SK-MEL-5 (cell line): ENCODE results near the gene TTC28. TPM values are rescaled to one million over a fixed set of nuclear protein-coding genes. Genes with fewer than 3 reads are reported as not detected.

ENCODE experiments used
- DNase-seq: peaks from one replicate; pipeline ENCODE4 v3.0.0-alpha.2; 2016; ENCODE audit warnings: low read depth, low spot score
- in situ Hi-C: cut with HindIII; loops from 2 replicates; pipeline ENCODE4 v1.10.0; 2016; ENCODE audit warnings: low sequenced_read_pairs, high pct_unique_total_duplicates, low pct_unique_long_range_greater_than_20kb
- total RNA-seq: library from RNA; depleted of rRNA; stranded (reverse); fragments of >200 nt; shearing (Covaris generic); gene quantifications from 2 replicates; pipeline ENCODE4 v1.2.3, GENCODE V29; 2014

Gene TTC28
- total RNA-seq, 1 experiment from 2014 or later = 5.8 TPM

DNA sequence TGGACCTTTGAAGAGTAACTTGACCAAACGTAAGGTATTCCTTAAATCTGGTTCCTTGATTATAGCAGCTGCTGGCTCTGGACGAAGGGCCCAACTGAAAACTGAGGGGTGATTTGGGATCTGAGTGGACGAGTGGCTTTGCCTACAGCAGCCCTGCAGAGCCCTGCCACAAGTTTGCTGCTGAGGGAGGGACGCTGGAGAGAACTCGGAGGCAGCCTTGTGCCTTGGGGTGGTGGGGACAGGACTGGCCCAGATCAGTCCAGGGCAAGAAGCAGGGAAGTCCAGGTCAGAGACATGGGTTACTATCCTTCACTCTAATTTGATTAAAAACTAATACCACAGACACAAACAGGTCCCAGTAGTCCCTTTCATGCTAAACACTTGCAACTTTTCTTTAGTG is 671.0 kb downstream of the TTC28 start:
- DNase-seq = no peak
- in situ Hi-C loops = no loop called here

DNA sequence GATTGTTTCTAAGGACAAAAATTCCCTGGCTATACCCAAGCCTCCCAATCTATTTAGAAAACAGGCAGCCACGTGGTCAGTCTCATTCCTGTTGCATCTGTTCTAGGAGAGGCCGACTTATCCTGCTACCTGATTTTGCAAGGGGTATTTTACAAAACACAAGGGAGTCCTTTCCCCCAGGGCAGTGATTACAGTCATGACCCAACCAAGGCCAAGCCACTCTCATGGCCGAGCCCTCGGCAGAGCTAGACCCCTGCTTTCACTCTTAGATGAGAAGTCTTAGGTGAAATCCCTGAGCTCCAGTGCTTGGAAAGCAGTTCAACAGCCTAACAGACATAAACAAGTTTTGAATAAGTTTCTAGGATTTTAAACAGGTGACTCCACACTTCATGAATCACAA is 671.6 kb downstream of the TTC28 start:
- in situ Hi-C loops = no loop called here

DNA sequence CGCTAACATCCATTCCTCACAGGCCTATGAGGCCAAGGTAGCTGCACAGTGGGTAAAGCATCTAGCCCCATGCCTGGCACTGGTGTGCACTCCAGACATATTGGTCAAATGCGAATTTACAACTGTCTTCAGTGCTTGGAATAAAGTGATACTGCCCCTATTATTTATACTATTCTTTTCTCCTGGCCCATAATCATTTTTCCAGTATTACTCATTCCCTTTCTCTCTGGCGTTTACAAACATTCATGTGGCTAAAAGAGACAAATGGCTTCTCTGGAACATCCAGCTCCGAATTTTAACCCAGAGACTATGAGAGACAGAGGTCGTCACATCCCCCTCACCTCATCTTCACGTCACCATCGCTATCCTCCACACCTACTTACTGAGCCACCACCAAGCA is 673.4 kb downstream of the TTC28 start:
- no peak for DNase-seq
- in situ Hi-C loops = no loop called here

More for the DNA sequence above, 671.6 kb downstream of the TTC28 start:
- no peak for DNase-seq

DNA sequence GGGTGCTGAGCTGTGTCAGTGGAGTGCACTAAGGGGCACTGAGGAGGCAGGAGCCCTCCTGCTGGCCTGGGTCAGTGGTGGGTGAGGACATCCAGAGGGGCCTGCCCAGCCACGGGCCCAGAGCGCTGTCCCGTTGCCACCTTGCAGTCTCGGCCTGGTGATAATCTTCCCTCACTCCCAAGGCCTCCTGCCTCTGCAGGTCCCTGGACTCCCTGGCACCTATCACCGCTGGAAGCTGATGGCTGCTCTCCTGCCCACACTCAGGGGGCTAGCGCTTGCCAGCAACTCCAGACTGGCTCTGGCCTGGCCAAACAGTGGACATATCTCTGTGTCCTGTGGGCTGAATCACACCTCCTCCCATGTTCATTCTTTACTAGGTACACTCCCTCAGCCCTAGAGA is 674.1 kb downstream of the TTC28 start:
- DNase-seq = no peak
- in situ Hi-C loops = no loop called here

DNA sequence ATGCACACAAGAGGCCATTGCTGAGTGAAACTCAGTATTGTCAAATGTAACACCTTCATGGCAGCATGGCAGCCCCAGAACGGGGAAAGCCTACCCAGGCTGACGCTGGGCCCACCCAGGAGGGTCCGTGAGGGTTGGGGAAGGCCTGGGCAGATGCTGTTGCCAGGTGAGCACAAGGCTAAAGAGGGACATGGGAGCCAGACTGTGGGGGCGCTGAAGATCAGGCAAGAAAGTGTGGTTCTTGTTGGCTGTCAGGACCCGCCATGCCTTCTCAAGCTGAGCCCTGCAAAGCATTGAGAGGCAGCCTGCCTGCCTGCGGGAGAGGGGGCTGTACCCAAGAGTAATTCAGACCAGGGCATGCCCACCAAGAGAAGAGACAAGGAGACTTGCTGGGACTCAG is 675.6 kb downstream of the TTC28 start:
- in situ Hi-C loops = no loop called here
- DNase-seq = no peak

DNA sequence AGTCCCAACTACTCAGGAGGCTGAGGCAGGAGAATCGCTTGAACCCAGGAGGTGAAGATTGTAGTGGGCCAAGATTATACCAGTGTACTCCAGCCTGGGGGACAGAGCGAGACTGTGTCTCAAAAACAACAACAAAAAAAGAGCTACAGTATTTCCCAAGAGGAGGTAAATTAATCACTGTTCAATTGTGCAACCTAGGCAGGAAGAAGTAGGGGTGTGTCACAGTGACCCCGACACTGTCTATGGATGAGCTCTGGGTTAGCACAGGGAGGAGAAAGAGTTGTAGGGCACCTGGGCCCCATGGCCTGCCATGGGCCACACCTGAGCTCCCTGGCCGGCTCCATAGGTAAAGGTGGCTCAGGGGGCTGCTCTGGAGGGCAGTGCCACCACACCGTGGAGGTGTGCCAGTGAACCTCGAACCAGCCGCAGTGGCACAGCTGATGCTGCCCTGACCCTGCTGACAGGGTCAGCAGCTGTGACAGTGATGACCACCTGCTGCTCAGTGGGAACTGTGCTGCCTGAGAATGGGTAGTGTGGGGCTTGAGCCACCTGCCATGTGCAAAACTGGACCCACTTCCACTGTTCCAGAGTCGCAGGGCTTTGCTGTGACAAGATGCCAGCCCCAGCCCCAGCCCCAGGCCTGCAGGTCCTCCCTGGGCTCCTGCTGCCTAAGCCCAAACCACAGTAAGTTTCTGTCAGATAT is 676.6 kb downstream of the TTC28 start:
- DNase-seq = no peak
- in situ Hi-C loops = no loop called here

DNA sequence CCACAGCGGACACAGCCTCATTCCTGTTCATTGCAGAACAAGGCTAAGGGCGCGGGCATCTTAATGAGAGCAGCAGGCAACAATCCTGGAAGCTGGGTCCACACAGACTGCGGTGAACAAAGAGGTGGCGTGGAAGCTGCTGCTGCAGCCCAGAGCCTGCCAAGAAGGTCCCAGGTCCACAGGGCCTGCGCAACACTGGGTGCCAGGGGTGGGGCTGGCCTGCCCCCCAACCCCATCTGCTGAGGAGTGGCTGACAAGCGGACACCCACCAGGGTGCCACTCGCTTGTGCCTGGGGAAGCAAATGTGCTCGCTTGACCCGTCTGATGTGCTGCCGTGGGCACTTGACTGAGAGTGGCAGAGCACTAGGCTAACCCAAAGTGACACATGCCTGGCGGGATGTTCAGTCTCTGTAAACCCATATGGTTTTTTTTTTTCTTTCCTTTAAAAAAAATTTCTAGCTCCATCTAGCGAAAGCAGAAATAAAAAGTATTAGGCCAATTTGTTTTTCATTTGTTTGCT is 677.4 kb downstream of the TTC28 start:
- no peak for DNase-seq

DNA sequence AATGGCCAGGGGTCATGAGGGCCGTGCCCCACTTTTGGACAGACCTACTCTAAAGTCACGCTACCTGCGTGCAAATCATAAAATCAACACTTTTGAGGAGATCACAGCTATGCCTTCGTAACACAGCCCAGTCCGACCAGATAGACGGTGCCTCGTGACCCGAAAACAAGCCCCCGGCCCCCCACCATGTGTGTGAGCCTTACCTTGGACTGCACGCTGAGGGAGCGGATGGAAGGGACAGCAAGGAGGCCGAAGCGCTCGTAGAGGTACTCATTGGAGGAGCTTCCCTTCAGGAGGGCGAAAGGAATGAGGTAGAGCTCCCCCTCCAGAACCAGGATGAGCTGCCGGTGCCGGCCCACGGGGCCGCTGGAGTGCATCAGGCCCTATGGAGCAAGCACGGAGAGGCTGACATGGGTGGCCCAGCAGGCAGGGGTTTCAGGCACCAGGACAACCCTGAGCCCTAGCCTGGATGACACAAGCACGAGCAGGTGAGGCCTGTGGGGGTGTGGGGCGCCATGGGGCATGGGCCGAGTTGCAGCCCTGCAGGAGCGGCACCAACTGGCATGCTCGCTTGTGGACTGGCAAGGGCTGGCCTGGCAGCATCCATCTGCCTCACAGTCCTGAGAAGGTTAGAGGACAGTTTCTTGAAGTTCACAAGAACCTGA is 678.3 kb downstream of the TTC28 start:
- in situ Hi-C loops = no loop called here
- no peak for DNase-seq

More for the DNA sequence above, 677.4 kb downstream of the TTC28 start:
- in situ Hi-C loops = no loop called here

DNA sequence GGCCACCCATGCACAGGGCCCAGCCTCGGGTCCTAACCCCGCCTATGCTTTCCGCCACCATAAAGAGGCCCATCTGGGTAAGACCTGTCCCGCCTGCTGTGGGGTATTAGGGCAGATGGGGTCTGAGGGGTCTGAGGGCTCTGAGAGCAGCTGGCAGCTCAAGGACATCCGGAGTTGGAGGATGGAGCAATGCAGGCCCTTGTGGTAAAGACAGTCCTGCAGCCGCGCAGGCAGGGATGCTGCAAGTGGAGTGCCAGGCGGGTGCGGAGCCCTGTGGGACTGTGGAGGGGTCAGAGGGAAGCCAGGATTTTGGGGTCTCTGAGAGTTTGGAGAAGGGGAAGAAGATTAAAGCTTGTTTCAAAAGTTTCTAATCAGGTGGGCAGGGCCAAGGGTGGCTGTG is 679.3 kb downstream of the TTC28 start:
- no peak for DNase-seq
- in situ Hi-C loops = no loop called here

DNA sequence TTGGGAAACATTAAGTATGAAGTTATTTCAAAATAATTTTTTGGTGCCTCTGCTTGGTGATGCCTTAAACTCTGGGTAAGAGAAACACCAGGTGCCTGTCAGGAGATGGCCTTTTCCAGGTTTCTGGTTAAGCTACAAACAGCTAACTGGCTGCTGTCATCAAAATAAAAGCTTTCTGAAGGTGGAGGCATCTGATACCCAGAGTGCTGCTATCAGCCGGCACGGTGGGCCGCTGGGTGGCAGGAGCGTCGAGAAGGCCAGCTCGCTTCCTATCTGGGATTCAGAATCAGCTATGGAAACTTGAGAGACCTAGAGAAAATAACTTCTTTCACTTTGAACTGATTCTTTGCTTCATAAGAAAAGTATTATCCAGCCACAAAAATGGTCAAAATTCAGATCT is 679.8 kb downstream of the TTC28 start:
- DNase-seq = no peak
- in situ Hi-C loops = no loop called here

DNA sequence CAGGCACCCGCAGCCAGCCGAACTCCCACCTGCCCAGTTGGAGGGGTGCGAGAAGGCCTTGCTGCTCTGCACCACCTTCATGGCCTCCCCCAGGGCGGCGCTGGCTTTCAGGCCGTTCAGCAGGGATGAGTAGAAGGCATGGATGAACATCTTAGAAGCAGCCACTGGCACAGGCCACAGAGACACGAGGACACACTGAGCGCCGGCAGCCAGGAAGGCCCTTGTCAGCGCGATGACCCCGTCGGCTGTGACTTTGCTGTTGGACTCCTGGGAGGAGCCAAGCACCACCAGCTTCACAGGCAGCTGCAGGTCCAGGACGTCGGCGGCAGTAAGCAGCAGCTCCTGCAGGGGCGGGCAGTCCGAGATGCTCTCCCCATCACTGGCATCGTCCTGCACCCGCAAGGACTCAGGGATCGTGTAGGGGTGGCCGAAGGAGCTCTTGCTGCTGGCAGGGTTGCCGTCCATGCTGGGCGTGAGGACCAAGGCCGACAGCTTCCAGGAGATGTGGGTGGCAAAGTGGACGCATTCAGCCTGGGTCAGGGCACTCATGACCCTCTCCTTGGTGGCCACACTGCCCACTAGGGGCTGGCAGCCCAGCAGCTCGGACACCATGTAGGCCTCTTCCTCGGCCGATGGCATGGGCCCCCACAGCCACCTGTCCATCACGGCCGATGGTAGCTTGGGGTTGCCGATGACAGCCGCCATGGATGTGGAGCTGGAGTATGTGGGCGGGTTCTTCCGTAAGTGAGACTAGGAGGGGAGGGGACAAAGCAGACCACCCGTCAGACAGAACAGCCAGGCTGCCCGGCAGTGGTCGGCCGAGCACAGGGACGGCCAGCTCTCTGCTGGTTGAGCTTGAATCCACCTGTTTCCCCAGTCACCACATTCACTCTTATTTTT is 680.9 kb downstream of the TTC28 start:
- no peak for DNase-seq
- in situ Hi-C loops = no loop called here

DNA sequence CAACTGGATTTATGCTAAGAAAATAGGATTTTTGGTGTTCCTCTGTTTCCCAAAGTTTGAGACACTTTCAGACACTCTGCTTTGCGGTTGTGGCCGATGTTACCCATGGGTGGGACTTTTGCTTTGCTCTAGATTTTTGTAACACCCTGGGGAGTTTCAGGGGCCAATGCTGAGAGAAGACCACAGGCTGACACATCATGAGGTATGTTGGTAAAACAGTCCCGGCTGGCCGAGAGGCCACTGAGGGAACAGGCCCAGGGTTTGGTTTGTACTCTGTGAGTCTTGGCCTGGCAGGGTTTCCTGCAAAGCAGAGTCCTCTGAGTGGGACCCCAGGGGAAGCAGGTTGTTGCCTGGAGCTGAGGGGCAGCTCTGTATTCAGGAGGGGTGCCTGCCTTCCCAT is 682.1 kb downstream of the TTC28 start:
- DNase-seq = no peak
- in situ Hi-C loops = no loop called here

DNA sequence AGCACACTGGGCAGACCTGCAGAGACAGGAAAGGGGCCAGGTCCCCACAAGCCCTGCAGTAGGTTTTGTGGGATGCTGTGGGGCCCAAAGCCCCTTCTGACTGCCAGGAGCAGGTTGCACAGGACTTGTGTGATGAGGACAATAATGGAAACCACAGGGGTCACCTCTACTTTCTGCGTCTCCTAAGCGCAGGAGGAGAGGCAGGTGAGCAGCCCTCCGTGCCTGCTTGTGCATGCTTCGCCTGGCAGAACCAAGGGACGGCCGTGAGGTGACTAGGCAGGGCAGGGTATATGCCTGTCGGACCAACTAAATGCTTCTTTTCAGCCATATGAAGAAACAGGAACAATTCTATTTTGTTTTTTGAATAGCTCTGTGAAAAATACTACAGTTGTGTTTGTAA is 682.7 kb downstream of the TTC28 start:
- no peak for DNase-seq
- in situ Hi-C loops = no loop called here

DNA sequence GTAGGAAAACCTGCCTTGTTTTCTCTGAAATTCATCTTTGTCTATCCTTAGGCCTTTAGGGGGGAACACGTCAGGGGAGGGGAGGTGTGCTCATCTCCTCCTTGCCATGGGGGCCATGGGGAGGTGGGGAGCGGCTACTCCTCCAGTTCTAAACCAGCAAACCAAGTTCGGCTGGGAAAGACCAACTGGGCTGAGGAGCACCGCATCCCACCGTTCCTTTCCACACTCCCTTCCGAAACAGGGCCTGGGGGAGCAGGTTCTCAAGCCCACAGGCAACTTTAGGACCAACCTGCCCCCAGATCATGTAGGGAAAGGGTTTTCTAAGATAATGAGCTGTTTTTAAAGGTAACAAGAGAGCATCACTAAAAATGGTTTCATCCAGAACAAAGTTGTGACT is 683.1 kb downstream of the TTC28 start:
- in situ Hi-C loops = no loop called here
- DNase-seq = no peak

DNA sequence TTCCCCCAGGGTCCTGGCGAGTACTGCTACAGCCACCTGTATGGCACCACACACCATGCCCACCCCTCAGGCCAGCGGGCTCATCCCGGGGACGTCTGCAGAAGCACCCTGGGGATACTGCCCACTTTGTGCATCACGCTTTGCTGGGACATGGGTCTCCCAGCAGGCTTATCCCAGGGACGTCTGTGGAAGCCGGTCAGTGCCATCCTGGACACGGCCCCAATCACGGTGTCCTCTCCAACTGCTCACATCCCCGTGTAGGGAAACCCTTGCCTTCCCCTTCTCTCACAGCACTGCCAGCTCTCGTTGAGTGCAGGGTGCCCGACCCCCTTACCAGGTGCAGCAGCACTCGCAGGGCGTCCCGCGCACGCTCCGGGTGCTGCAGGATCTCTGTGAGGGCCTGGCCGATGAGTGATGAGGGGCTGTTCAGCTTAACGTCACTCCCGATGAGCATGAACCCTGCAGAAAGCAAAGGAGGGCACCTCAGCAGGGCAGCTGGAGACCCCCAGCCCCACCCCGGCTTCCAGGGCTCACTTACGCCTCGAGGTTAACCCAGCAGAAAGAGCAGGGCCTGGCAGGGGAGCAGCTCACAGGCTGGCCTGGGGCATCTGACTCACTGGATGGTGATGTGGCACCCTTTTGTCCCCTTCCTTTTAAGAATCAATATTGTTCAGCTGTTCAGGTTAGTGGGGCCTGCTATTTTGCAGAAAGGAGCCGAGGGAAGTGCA is 683.7 kb downstream of the TTC28 start:
- in situ Hi-C loops = no loop called here
- no peak for DNase-seq

DNA sequence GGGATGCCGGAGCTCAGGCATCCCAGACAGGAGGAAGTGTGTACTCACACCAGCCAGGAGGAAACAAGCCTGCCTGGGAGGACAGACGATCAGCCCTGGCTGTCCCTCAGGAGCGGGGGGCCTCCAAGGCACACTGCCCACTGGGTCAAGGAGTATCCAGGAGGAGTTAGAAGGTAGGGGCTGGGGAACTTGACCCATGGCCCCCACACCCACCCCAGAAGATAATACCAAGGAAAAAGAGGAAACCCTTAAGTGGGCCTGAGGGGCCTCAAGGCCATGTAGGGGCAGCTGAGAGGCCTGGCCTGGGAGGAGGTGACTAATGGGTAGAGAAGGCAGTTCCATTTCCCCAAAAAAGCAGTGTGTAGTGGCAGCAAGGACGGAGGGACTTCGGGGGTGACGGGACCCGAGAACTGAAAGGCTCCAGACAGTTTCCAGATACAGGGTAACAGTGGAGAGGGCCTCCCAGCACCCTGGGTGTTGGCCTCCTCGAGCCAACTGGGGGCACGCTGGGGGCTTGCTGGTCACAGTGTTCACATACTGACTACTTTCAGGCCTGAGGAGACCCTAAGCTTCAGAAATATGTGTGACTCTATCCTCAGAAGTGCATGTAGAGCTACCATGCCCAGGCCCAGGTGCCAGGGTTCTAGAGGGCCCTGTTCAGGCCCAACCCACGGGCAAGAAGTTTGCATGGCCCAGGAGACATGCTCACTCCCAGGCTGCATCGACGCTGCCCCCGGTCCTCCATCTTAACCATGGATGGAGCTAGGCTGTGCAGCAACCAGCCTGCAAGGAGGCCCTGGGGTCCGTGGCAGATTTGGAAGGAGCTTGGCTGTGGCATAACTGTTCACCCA is 684.9 kb downstream of the TTC28 start:
- no peak for DNase-seq
- in situ Hi-C loops = no loop called here

DNA sequence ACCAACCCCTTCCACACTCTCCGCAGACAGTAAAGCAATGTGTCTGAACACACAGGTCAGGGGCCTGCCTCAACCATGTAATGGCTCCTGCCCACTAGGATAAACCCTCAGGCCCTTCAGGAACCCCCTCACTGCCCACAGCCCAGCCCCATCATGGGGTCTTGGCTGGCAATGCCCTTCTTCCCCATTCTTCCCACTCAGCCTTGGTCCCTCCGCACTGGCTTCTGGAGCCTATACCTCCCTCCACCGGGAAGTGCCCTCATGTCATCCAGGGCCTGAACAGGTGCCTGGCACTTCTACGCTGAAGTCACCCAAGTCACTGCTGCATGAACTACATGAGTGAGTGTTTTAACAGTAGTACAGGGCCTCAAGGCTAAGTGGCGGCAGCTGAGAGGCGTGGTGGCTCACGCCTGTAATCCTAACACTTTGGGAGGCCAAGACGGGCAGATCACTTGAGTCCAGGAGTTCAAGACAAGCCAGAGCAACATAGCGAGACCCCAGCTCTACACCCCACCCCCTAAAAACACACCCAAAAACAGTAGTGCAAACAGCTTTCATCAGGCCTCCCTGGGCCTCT is 685.8 kb downstream of the TTC28 start:
- in situ Hi-C loops = no loop called here
- DNase-seq = no peak
